Adrenal gland (tissue), 12 donors: ENCODE results near the gene PDLIM3. TPM values are rescaled to one million over a fixed set of nuclear protein-coding genes. Genes with fewer than 3 reads are reported as not detected.
"Not testable (repeated sequence)": the region's sequence is repeated elsewhere in the genome, so short reads cannot be mapped to it uniquely, and the experiment has no call there.

Experiments
- DNase-seq, 7 donors: peaks; one replicate each; pipeline ENCODE4 v3.0.0-alpha.2; 2019 to 2020
- H3K27ac ChIP-seq, 5 donors: fragments of 200-600 bp; sonication (generic) in 4 of 5; 1 replicate in 3 of 5; 2 replicates in 2 of 5; pipeline versions ENCODE4 v1.5.1 to v1.8.0; 2016 to 2020; ENCODE audit warnings: mild to moderate bottlenecking in 1 of 5
- H3K27me3 ChIP-seq: fragments of 200-600 bp; 2 replicates; pipeline ENCODE4 v1.8.0; 2021
- H3K36me3 ChIP-seq, 2 donors: fragments of 200-600 bp; replicated peaks in 1 of 2; 1 replicate in 1 of 2; 2 replicates in 1 of 2; pipeline versions ENCODE4 v1.5.1 to v1.8.0; 2018 to 2022
- H3K4me1 ChIP-seq, 2 donors: fragments of 200-600 bp; replicated peaks in 1 of 2; 1 replicate in 1 of 2; 2 replicates in 1 of 2; pipeline versions ENCODE4 v1.5.1 to v1.8.0; 2018 to 2021
- H3K4me3 ChIP-seq, 4 donors: fragments of 200-600 bp; sonication (generic) in 3 of 4; one replicate each; pipeline ENCODE4 v1.5.1; 2016 to 2018
- H3K9me3 ChIP-seq, 3 donors: fragments of 200-600 bp; sonication (generic) in 1 of 3; replicated peaks in 1 of 3; 1 replicate in 2 of 3; 2 replicates in 1 of 3; pipeline versions ENCODE4 v1.5.1 to v1.8.0; 2016 to 2021
- POLR2A ChIP-seq, 2 donors: fragments of 450-650 bp; IDR thresholded peaks; one replicate each; pipeline ENCODE4 v1.6.1; 2017; ENCODE audit warnings: antibody characterized with exemption in 2 of 2, mild to moderate bottlenecking in 2 of 2, moderate library complexity in 1 of 2
- WGBS, 4 donors: extraction: QIAGEN DNeasy Blood & Tissue Kit in 2 of 4; methylation state at CpG; one replicate each; pipeline versions ENCODE4 v1.1.5 to v1.1.7; 2013 to 2017; 5-methylcytosine and 5-hydroxymethylcytosine counted together
- intact Hi-C, 2 donors: fragments of 100-400 bp; cut with DNase I; formaldehyde crosslinking; loops; one replicate each; pipeline versions ENCODE4 v1.14.1 to v1.15.0; 2022 to 2023
- polyA plus RNA-seq, 3 donors: library from polyadenylated mRNA; stranded (reverse); fragments of 200-250 nt in 2 of 3; fragments of 350-450 nt in 1 of 3; fragmentation: Illumina TruSeq in 1 of 3; extraction: RNeasy Lipid Tissue Mini Kit (QIAGEN cat#74804) in 1 of 3; gene quantifications; one replicate each; pipeline ENCODE4 v1.2.3, GENCODE V29; 2013 to 2014
- total RNA-seq, 9 donors: library from RNA; depleted of rRNA in 4 of 9; stranded (reverse); fragments of >200 nt in 4 of 9; fragments of 120-200 nt in 1 of 9; fragmentation: NEBNext Ultra II Directional in 1 of 9; extraction: Animal tissue kit (Norgen Biotek cat#: 25700) in 1 of 9; gene quantifications; one replicate each; pipeline versions ENCODE4 v1.1.0 to v1.2.4, GENCODE V29; 2013 to 2023
- TF ChIP-seq, protein P1 (sequence below), 6 experiments: fragments of 450-650 bp in 4 of 6; fragments of 200-600 bp in 2 of 6; sonication (generic) in 1 of 6; IDR thresholded peaks; 1 replicate in 5 of 6; 2 replicates in 1 of 6; pipeline versions ENCODE4 v1.5.1 to v1.8.0; 2016 to 2021; ENCODE audit warnings: antibody characterized with exemption in 6 of 6, mild to moderate bottlenecking in 2 of 6, moderate library complexity in 1 of 6
- donor health status: healthy with polysubstance abuse.
- donor health status: Bipolar disorder and iron deficiency.
- donor health status: DM: yes; HTN: yes; CAD: no.
- donor health status: DM: no; HTN: no; CAD: no.
- donor health status: DM: no; HTN: no; CAD: no.
- donor health status: DM: yes; HTN: yes; CAD: no.

The PDLIM3 gene
- total and polyA plus RNA-seq, 12 donors = 2.6 to 22.6 (median 6.4) TPM

DNA sequence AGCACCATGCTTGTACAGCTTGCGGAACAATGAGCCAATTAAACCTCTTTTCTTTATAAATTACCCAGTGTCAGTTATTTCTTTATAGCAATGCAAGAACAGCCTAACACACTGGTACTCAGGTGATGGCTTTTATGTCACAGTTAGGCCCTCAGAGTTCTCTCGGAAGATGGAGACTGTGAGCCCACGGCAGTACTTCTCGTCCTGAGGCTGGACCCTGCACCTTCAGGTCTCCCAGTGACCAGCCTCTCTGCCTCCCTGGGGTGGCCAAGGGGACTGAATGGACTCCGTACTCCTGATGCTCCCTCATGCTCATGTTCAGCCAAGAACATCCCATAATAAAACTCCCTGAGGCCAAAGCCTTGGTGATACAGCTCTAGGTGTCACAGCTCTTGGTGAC, 25.0 kb upstream of the PDLIM3 start:
- TF ChIP-seq, protein P1, sequence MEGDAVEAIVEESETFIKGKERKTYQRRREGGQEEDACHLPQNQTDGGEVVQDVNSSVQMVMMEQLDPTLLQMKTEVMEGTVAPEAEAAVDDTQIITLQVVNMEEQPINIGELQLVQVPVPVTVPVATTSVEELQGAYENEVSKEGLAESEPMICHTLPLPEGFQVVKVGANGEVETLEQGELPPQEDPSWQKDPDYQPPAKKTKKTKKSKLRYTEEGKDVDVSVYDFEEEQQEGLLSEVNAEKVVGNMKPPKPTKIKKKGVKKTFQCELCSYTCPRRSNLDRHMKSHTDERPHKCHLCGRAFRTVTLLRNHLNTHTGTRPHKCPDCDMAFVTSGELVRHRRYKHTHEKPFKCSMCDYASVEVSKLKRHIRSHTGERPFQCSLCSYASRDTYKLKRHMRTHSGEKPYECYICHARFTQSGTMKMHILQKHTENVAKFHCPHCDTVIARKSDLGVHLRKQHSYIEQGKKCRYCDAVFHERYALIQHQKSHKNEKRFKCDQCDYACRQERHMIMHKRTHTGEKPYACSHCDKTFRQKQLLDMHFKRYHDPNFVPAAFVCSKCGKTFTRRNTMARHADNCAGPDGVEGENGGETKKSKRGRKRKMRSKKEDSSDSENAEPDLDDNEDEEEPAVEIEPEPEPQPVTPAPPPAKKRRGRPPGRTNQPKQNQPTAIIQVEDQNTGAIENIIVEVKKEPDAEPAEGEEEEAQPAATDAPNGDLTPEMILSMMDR (IDR thresholded peaks at IDR 0.05) = no peak
- no peak for TF ChIP-seq POLR2A (IDR thresholded peaks at IDR 0.05)
- 90 to 97% (median 92%) methylated on average over 5 of the region's 5 CpGs for WGBS, 4 donors
- H3K9me3 ChIP-seq = no peaks in the 10 kb centered on the region
- H3K27ac ChIP-seq = no peak overlapping the region
- no peaks in the 10 kb centered on the region for H3K27me3 ChIP-seq
- H3K4me3 ChIP-seq = no peak overlapping the region
- H3K4me1 ChIP-seq = no peaks in the 10 kb centered on the region
- intact Hi-C loops = no loop called here
- H3K36me3 ChIP-seq = no peaks in the 10 kb centered on the region
- no peak for DNase-seq

DNA sequence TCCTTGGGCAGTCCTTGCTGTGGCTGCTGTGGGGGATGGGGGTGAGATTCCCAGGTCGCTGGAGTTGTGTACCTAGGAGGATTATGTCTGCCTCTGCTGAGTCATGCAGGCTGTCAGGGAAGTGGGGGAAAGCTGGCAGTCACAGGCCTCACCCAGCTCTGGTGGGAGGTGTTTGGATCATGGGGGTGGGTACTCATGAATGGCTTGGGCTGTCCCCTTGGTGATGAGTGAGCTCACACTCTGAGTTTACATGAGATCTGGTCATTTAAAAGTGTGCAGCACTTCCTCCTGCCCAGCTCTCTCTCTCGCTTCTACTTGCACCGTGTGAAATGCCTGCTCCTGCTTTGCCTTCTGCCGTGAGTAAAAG, 24.6 kb upstream of the PDLIM3 start:
- no peak for DNase-seq
- no peak for TF ChIP-seq POLR2A (IDR thresholded peaks at IDR 0.05)
- TF ChIP-seq, protein P1 (IDR thresholded peaks at IDR 0.05) = no peak
- intact Hi-C loops = no loop called here

DNA sequence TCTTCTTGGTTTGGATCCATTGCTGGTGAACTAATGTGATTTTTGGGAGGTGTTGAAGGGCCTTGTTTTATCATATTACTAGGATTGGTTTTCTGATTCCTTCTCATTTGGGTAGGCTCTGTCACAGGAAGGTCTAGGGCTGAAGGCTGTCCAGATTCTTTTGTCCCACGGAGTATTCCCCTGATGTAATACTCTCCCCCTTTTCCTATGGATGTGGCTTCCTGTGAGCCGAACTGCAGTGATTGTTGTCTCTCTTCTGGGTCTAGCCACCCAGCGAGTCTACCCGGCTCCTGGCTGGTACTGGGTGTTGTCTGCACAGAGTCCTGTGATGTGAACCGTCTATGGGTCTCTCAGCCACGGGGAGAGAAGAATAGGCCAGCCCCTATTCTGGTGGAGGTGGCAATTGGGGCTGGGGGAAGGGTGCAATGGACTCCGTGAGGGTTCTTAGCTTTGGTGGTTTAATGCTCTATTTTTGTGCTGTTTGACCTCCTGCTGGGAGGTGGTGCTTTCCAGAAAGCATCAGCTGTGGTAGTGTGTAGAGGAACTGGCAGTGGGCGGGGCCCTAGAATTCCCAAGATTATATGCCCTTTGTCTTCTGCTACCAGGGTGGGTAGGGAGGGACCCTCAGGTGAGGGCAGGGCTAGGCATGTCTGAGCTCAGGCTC, 24.1 kb upstream of the PDLIM3 start:
- WGBS, 4 donors = 73 to 84% (median 84%) methylated on average over 6 to 8 of the region's 8 CpGs
- H3K9me3 ChIP-seq, H3K4me3 ChIP-seq, H3K27ac ChIP-seq, H3K36me3 ChIP-seq, intact Hi-C loops, H3K27me3 ChIP-seq, DNase-seq, H3K4me1 ChIP-seq: not testable (repeated sequence)

More for the DNA sequence above, 24.6 kb upstream of the PDLIM3 start:
- no peak overlapping the region for H3K27ac ChIP-seq
- no peaks in the 10 kb centered on the region for H3K36me3 ChIP-seq
- H3K9me3 ChIP-seq = no peaks in the 10 kb centered on the region
- 70 to 95% (median 73%) methylated on average over 3 to 4 of the region's 4 CpGs for WGBS, 4 donors
- no peak overlapping the region for H3K4me3 ChIP-seq
- no peaks in the 10 kb centered on the region for H3K27me3 ChIP-seq
- H3K4me1 ChIP-seq = no peaks in the 10 kb centered on the region

DNA sequence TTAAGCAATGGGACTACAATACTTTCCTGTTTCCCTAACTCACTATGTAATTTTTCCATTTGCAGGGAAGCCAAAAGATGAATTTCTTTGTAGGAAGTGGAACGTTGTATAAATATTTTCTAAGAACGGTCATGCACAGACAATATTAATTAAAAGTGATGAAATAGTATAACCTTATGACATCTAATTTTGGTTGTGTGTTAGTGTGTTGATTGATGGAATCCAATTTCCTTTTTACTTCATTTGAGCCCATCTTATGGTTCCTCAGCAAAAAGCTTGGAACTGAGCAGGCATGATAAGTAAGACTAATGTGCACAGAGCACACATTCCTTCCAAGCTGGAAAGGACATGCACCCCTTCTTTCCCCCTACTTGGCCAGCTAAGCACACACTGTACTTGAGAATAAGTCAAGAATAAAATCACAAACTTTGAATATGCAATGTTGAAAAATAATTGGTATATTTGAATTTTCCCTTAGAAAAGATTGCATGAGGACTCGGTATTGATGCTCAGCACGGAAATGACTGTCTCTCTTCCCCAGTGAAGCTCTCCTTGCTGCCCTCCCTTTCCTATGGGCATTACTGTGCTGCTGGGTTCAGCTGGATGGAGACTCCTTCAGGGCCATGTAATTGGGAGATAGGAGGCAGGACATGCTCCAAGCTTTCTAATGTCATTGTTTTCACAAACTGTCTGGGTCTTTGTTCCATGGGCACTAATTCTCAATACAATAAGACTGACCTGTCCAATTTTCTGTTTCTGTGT, 19.2 kb upstream of the PDLIM3 start:
- no peak overlapping the region for H3K4me3 ChIP-seq
- TF ChIP-seq, protein P1 (IDR thresholded peaks at IDR 0.05) = no peak
- TF ChIP-seq POLR2A (IDR thresholded peaks at IDR 0.05) = no peak
- intact Hi-C loops = no loop called here
- H3K27me3 ChIP-seq = no peaks in the 10 kb centered on the region
- no peaks in the 10 kb centered on the region for H3K36me3 ChIP-seq
- no peaks in the 10 kb centered on the region for H3K9me3 ChIP-seq
- H3K27ac ChIP-seq = no peak overlapping the region
- DNase-seq = no peak
- no peaks in the 10 kb centered on the region for H3K4me1 ChIP-seq
- WGBS, 4 donors = 54 to 61% (median 56%) methylated on average over 4 of the region's 4 CpGs
